GM12865 (cell line): ENCODE measurements around the gene IFNAR1.

Experiments used
- DNase-seq: peaks from one replicate; pipeline ENCODE4 v3.0.0; 2010; ENCODE audit warnings: low read depth
- H3K4me3 ChIP-seq: 2 replicates; pipeline ENCODE4 v1.5.1; 2011; ENCODE audit warnings: mild to moderate bottlenecking, low read depth, low read length, control low read depth
- TF ChIP-seq, protein P1 (sequence below): IDR thresholded peaks from 2 replicates; pipeline ENCODE4 v1.5.1; 2011; ENCODE audit warnings: low read length, control low read depth, low read depth, inconsistent platforms; ENCODE audit not compliant: insufficient read depth; ENCODE audit errors: missing control alignments

Gene IFNAR1

DNA sequence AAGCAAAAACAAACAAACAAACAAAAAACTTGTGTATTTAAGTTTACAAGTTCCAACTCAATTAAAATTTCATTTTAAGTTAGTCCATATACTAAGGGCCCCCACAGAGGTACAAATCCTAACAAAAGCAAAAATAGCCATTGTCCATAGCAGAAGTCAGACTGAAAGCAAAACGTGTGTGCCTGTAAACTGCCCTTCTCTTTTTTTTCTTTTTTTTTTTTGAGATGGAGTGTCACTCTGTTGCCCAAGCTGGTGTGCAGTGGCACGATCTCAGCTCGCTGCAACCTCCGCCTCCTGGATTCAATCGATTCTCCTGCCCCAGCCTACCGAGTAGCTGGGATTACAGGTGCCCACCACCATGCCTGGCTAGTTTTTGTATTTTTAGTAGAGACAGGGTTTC, 66.9 kb downstream of the IFNAR1 start:
- no peak overlapping the region for H3K4me3 ChIP-seq
- no peak for DNase-seq
- TF ChIP-seq, protein P1, sequence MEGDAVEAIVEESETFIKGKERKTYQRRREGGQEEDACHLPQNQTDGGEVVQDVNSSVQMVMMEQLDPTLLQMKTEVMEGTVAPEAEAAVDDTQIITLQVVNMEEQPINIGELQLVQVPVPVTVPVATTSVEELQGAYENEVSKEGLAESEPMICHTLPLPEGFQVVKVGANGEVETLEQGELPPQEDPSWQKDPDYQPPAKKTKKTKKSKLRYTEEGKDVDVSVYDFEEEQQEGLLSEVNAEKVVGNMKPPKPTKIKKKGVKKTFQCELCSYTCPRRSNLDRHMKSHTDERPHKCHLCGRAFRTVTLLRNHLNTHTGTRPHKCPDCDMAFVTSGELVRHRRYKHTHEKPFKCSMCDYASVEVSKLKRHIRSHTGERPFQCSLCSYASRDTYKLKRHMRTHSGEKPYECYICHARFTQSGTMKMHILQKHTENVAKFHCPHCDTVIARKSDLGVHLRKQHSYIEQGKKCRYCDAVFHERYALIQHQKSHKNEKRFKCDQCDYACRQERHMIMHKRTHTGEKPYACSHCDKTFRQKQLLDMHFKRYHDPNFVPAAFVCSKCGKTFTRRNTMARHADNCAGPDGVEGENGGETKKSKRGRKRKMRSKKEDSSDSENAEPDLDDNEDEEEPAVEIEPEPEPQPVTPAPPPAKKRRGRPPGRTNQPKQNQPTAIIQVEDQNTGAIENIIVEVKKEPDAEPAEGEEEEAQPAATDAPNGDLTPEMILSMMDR = no peak

DNA sequence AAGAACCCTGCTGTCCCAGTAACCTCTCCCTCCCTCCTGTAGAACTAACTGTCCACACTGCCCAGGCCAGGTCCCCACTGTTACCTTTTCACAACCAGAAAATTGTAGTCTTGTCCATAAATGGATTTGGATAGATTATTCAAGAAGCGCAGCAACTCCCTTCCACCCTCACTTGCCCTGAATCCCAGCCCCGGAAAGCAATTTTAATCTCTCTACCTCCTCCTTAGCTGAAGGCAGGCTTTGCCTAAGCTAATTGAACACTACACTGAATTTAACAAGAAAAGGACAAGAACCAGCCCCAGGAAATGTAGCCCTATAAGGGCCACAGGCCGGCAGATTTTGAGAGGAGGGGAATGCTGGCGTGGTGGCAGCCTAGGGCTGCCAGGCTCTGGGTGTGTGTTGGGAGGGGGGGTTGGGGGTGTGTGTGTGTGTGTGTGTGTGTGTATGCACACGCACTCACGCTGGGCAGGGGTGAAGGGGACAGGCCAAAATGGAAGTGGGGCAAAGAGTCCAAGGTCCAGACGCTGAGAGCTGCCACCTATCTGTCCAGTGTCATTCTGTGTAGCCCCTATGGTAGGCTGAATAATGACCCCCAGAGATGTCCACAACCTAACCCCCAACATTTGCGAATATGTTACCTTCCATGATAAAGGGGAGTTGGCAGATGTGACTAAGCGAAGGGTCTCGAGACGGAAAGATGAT, 67.7 kb downstream of the IFNAR1 start:
- H3K4me3 ChIP-seq = no peak overlapping the region
- TF ChIP-seq, protein P1 = no peak
- DNase-seq = no peak

DNA sequence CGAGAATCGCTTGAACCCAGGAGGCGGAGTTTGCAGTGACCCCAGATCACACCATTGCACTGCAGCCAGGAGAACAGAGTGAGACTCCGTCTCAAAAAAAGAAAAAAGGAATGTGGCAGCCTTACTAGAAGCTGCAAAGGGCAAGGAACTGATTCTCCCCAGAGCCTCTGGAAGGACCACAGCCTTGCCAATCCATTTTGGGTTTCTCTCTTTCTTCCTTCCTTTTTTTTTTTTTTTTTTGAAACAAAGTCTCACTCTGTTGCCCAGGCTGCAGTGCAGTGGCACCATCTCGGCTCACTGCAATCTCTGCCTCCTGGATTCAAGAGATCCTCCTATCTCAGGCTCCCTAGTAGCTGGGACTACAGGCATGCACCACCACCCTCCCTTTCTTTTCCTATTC, 68.6 kb downstream of the IFNAR1 start:
- TF ChIP-seq, protein P1 = no peak
- no peak overlapping the region for H3K4me3 ChIP-seq
- no peak for DNase-seq

DNA sequence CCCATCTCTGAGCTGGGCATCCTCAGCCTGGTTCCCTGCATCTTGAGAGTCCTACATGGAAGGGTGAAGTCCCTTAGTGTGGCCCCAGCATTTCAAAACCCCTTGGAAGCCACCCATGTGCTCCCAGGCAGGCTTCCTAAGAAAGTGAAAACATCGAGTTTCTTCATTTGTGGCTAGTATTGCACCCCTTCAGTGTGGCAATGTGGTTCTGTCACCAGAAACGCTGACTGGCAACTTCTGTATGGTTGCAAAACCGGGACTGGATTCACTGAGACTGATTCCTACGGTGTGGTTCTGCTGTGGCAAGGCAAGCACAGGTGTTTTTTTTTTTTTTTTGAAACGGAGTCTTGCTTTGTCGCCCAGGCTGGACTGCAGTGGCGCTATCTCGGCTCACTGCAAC, 69.5 kb downstream of the IFNAR1 start:
- peak; percentile 35 for DNase-seq
- H3K4me3 ChIP-seq = no peak overlapping the region
- TF ChIP-seq, protein P1 = no peak

DNA sequence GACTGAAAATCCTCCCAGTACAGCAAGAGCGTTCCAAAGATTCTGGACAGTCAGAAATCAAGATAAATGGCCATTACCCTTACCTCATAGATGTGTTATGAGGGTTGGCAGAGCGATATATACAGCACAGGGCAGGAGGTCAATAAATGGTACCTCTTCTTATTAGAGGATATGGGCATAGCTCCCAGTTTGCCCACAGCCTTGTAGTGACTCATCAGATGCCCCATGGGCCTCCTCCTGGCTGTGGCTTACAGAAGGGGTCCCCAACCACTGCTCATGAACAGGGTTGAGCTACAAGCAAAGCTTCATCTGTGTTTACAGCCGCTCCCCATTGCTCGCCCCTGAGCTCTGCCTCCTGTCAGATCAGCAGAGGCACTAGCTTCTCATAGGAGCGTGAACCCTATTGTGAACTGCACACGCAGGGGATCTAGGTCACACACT, 71.1 kb downstream of the IFNAR1 start:
- H3K4me3 ChIP-seq = no peak overlapping the region
- TF ChIP-seq, protein P1 = no peak
- no peak for DNase-seq

DNA sequence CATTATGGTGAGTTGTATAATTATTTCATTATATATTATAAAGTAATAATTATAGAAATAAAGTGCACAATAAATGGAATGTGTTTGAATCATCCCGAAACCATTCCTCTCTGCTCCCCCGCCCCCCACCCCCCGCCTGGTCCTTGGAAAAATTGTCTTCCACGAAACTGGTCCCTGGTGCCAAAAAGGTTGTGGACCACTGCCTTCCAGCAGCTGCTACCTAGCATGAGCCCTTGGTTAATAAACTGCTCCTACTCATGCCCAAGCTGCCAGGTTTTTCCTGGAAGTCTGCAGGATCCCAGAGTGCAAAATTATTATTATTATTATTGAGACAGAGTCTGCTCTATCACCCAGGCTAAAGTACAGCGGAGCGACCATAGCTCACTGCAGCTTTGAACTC, 71.7 kb downstream of the IFNAR1 start:
- DNase-seq = no peak
- no peak overlapping the region for H3K4me3 ChIP-seq
- TF ChIP-seq, protein P1 = no peak

DNA sequence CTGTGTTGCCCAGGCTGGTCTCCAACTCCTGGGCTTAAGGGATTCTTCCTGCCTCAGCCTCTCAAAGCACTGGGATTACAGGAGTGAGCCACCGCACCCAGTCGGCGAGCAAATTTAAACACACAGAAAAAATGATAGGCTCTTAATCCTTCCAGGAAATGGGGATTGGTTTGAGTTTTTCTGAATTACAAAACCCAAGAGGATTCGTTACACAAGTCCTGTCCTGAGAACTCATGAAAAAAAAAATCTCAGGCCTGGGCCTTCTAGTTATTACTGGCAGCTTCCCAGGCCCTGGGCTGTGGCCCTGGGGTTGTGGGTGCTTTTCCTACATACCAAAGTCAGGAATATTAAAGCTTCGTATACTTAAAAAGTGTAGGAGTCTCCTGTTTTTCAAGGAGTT, 72.2 kb downstream of the IFNAR1 start:
- DNase-seq = no peak
- H3K4me3 ChIP-seq = no peak overlapping the region
- TF ChIP-seq, protein P1 = no peak
